ENCODE data around the gene SCP2D1.
"Not testable (repeated sequence)": the region's sequence is repeated elsewhere in the genome, so short reads cannot be mapped to it uniquely, and the experiment has no call there.

SCP2D1 gene

GRCh38 chr20:18813483-18813882 lies at the start of gene SCP2D1:
Gene SCP2D1, plus strand, starts transcription at chr20:18813783. Its CDS starts 33 bp downstream, at chr20:18813816.
- no peak for DNase-seq (ENCODE audit: low read depth in 1 of 2, low spot score in 1 of 2)

- no peak for DNase-seq (ENCODE audit: low read depth in 1 of 2, low spot score in 1 of 2)
Observed at GRCh38 chr20:18767676-18768075, 45.9 kb upstream of the SCP2D1 start.

GRCh38 chr20:18773566-18773965 lies 40.0 kb upstream of the SCP2D1 start:
- DNase-seq (ENCODE audit: low read depth in 1 of 2, low spot score in 1 of 2): no peak

- no peak for DNase-seq (ENCODE audit: low read depth in 1 of 2, low spot score in 1 of 2)
Observed at GRCh38 chr20:18774207-18774606, 39.4 kb upstream of the SCP2D1 start.

- DNase-seq (ENCODE audit: low read depth in 1 of 2, low spot score in 1 of 2): no peak
Observed at GRCh38 chr20:18775633-18776032, 38.0 kb upstream of the SCP2D1 start.

- DNase-seq (ENCODE audit: low read depth in 1 of 2, low spot score in 1 of 2): no peak
Observed at GRCh38 chr20:18778690-18779392, 34.7 kb upstream of the SCP2D1 start.

- no peak for DNase-seq (ENCODE audit: low read depth in 1 of 2, low spot score in 1 of 2)
Observed at GRCh38 chr20:18780385-18781130, 33.0 kb upstream of the SCP2D1 start.

- no peak for DNase-seq (ENCODE audit: low read depth in 1 of 2, low spot score in 1 of 2)
Observed at GRCh38 chr20:18781509-18781908, 32.1 kb upstream of the SCP2D1 start.

GRCh38 chr20:18783385-18783959 lies 30.1 kb upstream of the SCP2D1 start:
- no peak for DNase-seq (ENCODE audit: low read depth in 1 of 2, low spot score in 1 of 2)

- DNase-seq (ENCODE audit: low read depth in 1 of 2, low spot score in 1 of 2): not testable (repeated sequence)
Observed at GRCh38 chr20:18787046-18787445, 26.5 kb upstream of the SCP2D1 start.

- no peak for DNase-seq (ENCODE audit: low read depth in 1 of 2, low spot score in 1 of 2)
Observed at GRCh38 chr20:18788021-18788420, 25.6 kb upstream of the SCP2D1 start.

GRCh38 chr20:18790787-18791186 lies 22.8 kb upstream of the SCP2D1 start:
- DNase-seq (ENCODE audit: low read depth in 1 of 2, low spot score in 1 of 2): no peak

- peak; percentile 59 to 61 for DNase-seq (ENCODE audit: low read depth in 1 of 2, low spot score in 1 of 2)
Observed at GRCh38 chr20:18793625-18794427, 19.8 kb upstream of the SCP2D1 start.

GRCh38 chr20:18794428-18794787 lies 19.2 kb upstream of the SCP2D1 start:
- no peak for DNase-seq (ENCODE audit: low read depth in 1 of 2, low spot score in 1 of 2)

GRCh38 chr20:18795366-18795765 lies 18.2 kb upstream of the SCP2D1 start:
- no peak for DNase-seq (ENCODE audit: low read depth in 1 of 2, low spot score in 1 of 2)

- DNase-seq (ENCODE audit: low read depth in 1 of 2, low spot score in 1 of 2): no peak
Observed at GRCh38 chr20:18796282-18796833, 17.2 kb upstream of the SCP2D1 start.

GRCh38 chr20:18801516-18801915 lies 12.1 kb upstream of the SCP2D1 start:
- no peak for DNase-seq (ENCODE audit: low read depth in 1 of 2, low spot score in 1 of 2)

GRCh38 chr20:18802012-18802634 lies 11.5 kb upstream of the SCP2D1 start:
- DNase-seq (ENCODE audit: low read depth in 1 of 2, low spot score in 1 of 2): no peak

GRCh38 chr20:18805881-18806280 lies 7.7 kb upstream of the SCP2D1 start:
- no peak for DNase-seq (ENCODE audit: low read depth in 1 of 2, low spot score in 1 of 2)

GRCh38 chr20:18808712-18809111 lies 4.9 kb upstream of the SCP2D1 start:
- no peak for DNase-seq (ENCODE audit: low read depth in 1 of 2, low spot score in 1 of 2)

GRCh38 chr20:18811186-18811585 lies 2.4 kb upstream of the SCP2D1 start:
- DNase-seq (ENCODE audit: low read depth in 1 of 2, low spot score in 1 of 2): no peak
